Measurements from ENCODE around the gene TEX48.

Gene TEX48

DNA sequence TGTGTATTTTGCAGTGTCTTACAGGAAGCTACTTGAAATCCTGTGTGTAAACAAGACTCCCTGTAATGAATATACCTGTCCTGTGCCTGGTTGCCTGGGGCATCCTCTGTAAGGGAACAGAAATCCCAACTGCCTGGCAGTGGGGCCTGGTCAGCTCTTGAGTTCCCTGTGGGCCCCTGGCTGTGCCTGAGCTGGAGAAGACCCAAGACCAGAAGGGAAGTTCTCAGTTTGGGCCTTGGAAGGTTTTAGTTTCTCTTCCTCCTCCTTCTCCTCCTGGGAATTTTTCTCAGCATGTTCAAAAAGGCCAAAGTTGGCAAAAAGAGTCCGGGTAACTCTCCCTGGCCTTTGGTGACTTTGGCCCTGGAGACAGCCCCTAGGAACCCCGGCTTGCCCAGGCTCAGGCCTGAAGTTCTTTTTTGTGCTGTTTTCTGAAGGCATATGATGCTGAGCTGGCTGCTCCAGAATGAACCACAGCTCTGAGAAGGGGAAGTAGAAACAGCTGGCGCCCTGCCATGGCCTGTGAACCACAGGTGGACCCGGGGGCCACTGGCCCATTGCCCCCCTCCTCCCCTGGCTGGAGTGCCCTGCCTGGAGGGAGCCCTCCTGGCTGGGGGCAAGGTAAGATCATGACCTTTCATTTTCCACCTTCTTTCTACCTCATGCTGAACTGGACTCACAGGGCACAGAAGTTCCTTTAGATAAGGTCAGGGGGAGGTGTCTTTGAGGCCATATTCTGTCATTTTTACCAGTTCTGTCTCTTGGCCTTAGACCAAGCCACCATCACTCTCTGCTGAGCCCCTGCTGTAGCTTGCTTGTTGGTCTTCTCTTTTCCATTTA lies 65.1 kb downstream of the TEX48 start:
- no peak for DNase-seq
